HG03520 (cell line): ENCODE measurements around the gene HOXD3.

ENCODE experiments used
- ATAC-seq: cut with Tn5 transposase; IDR thresholded peaks from one replicate; pipeline ENCODE4 v1.9.1; 2021; ENCODE audit warnings: mild to moderate bottlenecking, moderate library complexity; ENCODE audit not compliant: unreplicated experiment

HOXD3 gene

DNA sequence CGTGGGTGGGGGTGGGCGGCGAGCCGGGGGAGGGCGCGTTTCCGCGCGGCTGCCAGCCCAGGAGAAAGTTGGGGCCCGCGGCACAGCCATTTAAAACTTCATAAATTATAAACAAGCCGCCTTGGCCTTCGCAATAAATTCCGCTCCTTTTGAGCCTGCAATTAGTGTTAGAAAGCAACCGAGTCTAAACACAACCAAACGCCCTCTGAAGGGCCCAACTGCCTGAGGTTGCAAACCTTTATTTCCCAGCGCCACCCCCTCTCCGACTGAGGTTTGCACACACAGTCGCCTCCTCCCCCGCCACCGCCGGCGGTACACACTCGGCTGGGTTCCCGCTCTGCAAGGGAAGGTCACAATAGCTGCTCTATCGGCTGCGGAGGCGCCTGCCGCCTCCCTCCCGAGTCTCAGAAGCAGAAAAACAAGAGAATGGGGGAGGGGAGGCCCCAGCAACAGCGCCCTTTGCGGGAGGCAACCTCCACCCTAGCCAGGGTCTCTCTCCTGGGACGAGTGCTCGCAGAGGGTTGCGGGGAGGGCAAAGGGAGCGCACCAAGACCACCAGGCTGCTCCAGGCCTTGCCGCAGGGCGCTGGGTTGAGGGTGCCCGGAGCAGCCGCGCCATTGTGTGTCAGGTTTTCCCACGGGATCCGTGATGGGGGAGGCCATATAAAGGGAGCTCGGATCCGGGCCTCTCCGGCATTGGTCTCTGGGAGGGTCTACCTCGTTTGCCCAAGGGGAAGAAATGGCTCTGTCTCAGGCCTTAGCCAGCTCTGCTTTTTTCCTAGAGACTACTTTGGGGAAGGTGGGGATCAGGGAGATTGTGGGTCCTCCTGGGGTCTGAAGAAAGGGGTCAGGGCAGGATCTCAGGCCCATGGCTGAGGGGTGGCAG lies 18.0 kb downstream of the HOXD3 start:
- ATAC-seq: no peak

DNA sequence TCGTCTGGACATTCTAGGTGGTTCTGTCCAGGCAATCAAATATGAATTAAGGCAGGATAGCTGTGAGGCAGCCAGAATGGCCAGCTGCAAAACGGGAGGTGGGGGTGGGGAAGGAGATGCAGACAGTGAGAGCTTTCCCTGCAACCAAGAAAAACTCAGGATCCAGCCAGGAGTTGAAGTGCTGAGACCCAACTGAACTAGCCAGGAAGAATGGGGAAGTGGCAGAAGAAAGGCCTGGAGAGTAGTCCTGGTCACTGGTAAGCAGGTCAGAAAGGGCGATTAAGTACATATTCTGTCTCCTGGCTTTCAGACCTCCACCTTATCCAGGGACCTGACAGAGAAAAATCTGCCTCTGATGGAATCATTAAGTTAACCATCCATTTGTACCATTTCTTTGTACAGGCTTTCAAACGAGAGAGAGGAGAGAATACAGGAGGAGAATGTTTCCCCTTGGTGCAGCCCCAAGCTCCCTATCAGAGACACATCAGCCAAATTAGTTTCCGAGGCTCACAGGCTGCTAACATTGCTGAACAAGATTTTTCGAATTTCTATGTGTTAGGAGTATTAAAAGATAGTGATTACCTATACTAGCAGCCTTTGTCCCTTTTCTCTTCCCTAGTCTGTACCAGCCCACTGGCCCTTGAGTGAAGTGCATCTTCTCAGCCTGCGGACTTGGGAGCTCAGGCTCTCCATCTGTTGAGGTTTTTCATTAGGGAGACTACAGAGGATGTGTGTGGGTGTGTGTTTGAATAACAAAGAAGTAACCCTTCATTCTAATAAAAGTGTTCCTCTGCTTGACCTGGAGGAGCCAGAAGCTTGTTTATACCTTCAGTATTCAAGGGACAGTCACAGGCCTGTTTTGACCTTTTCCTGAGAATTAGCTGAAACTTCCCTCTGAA lies 18.9 kb downstream of the HOXD3 start:
- no peak for ATAC-seq

DNA sequence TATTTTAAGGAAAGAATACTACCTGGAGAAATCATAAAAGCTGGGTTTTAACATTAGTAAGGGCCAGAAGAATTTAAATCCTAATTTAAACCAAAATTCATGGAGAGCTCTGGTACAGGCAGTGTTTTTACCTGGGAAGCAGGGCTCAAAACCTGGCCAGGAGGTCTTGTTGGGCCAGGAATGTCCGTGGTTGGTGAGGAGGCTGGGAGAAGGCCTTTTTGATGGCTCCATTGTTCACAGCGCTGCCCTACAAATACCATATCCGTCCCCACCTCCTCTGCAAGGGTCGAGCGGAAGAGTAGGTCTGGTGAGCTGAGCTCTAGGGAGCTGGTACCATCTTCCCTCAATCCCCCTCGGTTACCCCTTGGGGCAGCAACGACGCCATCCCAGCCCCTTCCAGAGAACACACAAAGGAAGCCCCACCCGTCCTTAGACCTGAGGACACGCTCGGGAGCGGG lies 20.5 kb downstream of the HOXD3 start:
- no peak for ATAC-seq

GRCh38 chr2:176178038-176178756 lies 21.1 kb downstream of the HOXD3 start:
- no peak for ATAC-seq

- no peak for ATAC-seq
These were observed 21.7 kb downstream of the HOXD3 start for GRCh38 chr2:176178757-176179295.

DNA sequence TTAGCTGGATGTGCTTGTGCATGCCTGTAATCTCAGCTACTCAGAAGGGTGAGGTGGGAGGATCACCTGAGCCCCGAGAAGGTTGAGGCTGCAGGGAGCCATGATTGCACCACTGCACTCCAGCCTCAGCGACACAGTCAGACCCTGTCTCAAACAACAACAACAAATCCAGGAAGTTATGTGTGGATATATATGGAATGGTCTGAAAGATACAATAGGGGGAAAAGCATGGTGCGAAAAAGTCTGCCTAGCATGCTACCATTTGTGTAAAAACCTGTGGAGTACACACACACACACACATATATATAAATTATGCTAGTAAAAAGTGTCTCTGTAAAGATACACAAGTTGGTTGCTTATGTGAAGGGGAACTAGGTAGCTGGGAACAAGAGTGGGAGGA lies 24.4 kb downstream of the HOXD3 start:
- ATAC-seq: no peak

- ATAC-seq: no peak
These were observed 25.6 kb downstream of the HOXD3 start for GRCh38 chr2:176182671-176183070.

DNA sequence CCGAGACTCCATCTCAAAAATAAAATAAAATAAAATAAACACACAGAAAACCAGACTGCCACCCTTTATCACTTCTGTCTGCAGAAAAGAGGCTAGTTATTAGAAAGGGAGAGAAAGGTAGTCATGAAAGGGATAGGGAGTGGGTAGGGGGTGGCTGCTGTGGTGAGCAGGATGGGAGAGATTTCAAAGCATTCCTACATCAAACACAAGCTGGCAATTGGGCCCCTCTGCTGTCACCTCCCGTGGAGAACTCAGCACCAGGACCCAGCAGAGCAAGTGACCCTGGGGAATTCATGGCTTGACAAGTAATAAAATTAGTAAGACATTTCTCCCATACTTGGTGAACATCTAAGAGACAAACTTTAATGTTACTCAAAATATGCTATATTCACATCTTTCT lies 27.6 kb downstream of the HOXD3 start:
- no peak for ATAC-seq

DNA sequence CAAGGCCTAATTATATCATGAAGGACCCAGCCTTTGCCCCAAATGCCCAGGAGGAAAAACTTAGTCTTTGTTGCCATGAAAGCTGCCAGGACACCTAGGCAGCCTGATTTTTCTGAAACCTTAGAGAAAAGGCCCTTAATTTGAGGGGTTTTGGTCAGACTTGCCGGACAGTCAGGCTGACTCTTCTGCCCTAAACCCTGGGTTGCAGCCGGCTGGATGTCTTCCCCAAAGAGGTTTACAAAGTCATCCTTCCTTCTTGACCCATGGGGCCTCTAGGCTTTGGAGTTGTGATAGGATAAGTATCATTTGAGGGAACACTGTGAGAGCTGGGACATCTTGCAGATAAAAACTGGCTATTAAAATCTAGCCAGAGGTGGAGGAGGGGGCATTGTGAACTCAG lies 28.9 kb downstream of the HOXD3 start:
- no peak for ATAC-seq

DNA sequence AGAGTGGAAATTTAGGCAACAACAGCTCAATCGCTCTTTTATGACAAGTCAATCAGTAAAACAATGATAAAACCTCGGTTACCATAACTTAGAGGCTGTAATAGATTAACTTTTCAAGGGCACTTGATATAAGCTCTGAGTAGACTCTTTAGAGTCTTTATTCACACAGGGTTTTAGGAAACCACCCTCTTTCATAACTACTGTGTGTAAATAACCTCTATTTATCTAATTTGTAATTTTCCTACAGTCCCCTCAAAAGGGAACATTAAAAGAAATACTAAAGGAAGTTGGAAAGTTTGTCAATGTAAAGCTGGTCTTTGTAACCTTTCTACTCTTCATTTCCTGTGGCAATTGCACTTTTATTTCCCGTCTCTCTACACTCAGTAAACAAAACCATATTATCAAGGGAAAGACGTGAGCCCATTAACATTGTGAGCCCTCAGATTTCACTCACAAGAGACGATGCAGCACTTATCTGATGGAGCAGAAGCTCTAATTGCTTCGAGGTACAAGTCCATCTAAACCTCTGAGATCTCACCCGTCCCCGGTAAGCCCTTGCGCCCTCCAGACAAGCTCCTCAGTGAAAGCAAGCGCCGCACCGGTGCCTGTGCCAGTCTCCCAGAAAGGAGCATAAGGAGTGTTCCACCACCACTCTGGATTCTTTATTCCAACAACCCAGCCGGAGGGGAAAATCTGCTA lies 30.2 kb downstream of the HOXD3 start:
- no peak for ATAC-seq

GRCh38 chr2:176187899-176188773 lies 31.0 kb downstream of the HOXD3 start, which contains the start of gene HOXD1:
Gene HOXD1 (plus strand): TSS chr2:176188668. CDS start chr2:176188802, 134 bp downstream.
- ATAC-seq: no peak

GRCh38 chr2:176188774-176189680 lies 31.9 kb downstream of the HOXD3 start:
- no peak for ATAC-seq

GRCh38 chr2:176189681-176190641 lies 32.9 kb downstream of the HOXD3 start:
- ATAC-seq: no peak

- no peak for ATAC-seq
These were observed 35.2 kb downstream of the HOXD3 start for GRCh38 chr2:176192351-176192750.

DNA sequence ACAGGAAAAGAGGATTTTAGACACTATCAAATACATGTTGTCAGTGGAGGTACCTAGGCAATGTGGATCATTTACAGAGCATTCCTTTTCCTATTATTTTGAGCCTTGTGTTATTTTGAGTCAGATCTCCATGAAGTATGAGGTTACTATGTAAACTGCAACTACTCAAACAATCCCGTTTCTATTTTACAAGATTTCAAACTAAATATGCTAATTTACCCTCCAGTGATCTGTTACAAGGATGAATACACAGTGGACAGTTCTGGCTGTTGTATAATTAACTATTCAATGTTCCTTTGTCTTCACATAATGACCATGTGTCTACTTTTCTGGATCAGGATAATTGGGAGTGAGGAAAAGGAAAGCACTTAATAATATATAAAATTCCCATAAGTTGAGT lies 35.9 kb downstream of the HOXD3 start:
- no peak for ATAC-seq

DNA sequence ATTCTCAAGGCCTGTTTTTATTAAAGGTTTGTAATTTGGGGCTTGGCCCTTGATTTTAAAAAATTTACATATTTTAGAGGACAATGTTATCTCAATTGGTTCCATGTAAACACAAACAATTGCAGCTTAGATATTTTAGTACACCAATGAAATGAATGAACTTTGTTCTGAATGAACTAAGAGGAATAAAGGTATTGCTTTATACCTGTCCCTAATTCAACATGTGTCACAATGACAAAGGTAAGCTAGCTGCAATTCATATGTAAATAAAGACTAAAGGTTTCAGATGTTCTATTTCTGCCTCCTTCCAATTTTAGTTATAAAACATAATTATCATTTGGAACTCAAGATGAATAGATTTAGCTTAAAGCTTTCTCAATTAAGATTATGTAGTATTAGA lies 42.8 kb downstream of the HOXD3 start:
- ATAC-seq: no peak

GRCh38 chr2:176200971-176201370 lies 43.9 kb downstream of the HOXD3 start:
- no peak for ATAC-seq
